NCI-H748 treated with DMSO at 0.1 percent for 48 hours (cell line): ENCODE measurements around the gene SPIRE2.
"Not testable (repeated sequence)": the region's sequence is repeated elsewhere in the genome, so short reads cannot be mapped to it uniquely, and the experiment has no call there.

ENCODE experiments used
- DNase-seq: peaks from one replicate; lab custom pipeline; 2025; lab: John Stamatoyannopoulos, UW

Gene SPIRE2, protein sequence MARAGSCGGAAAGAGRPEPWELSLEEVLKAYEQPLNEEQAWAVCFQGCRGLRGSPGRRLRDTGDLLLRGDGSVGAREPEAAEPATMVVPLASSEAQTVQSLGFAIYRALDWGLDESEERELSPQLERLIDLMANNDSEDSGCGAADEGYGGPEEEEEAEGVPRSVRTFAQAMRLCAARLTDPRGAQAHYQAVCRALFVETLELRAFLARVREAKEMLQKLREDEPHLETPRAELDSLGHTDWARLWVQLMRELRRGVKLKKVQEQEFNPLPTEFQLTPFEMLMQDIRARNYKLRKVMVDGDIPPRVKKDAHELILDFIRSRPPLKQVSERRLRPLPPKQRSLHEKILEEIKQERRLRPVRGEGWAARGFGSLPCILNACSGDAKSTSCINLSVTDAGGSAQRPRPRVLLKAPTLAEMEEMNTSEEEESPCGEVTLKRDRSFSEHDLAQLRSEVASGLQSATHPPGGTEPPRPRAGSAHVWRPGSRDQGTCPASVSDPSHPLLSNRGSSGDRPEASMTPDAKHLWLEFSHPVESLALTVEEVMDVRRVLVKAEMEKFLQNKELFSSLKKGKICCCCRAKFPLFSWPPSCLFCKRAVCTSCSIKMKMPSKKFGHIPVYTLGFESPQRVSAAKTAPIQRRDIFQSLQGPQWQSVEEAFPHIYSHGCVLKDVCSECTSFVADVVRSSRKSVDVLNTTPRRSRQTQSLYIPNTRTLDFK

DNA sequence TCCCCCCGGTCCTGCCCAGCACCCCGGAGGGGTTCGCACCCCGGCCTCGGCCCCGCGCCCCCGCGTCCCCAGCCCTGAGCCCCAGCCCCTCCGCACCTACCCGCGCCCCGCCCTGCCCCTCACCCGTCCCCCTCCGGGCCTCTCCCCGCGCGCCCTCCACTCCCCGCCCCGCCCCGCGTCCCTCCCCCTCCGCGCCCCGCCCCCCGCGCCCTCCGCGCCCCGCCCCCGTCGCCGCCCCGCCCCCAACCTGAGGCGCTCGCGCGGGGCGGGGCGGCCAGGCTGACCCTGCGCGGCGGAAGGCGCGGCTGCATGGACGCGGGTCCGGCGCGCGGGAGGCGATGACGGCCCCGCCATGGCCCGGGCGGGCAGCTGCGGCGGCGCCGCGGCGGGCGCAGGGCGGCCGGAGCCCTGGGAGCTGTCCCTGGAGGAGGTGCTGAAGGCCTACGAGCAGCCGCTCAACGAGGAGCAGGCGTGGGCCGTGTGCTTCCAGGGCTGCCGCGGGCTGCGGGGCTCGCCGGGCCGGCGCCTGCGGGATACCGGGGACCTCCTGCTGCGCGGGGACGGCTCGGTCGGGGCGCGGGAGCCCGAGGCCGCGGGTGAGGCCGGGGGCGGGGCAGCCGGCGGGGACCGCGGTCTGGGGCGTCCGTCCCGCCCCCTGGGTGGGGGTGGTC is at the start of gene SPIRE2:
Gene SPIRE2, plus strand, starts transcription at position 277 of the 671 bp plus-strand sequence. Its CDS starts 76 bp downstream, at position 353.
- no peak for DNase-seq

DNA sequence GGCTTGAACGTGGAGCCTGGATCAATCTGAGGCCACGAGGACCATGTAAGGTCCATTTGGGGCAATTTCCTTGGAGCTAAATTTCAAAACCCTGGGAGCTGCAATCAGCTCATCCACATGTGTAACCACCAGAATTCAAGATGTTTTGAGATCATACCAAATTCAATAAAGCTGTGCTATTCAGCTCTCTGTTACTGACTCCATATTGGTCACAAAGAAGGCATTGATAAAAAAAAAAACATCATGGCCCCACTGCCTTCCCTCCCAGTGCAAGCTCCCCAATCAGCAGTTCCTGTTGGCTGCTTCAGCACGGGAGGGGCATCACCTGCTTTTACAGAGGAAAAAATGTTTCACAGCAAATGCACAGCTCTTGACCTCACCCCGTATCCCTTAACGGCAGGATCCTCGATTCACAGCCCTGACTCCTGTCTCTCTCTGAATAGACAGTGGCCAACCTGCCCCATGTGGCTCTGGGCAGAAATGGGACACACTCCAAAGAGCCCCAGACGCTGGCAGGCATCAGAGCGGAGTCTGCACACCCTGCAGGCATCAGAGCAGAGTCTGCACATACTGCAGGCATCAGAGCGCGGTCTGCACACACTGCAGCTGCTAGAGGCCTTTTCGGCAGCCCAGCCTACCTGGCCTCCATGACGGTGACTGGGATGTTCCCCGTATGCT is 48.9 kb upstream of the SPIRE2 start:
- DNase-seq: no peak

DNA sequence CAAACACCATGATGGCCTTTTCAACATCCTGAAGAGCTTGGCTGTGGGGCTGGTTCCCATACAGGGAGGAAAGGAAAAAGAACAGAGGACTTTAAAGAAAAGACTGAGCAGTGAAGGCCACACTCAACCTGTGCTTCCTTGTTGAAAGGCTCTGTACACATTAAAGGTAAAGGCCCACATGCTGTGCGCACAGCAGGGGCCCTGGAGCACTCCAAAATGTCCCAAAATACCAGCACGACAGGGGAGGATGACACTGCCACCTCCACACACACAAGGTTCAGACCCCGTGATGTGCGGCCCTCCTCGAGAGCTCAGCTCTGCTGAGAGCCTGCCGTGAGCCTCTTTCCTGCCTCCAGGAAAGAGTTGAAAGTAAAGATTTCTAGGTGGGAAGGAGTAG is 48.4 kb upstream of the SPIRE2 start:
- DNase-seq: no peak

DNA sequence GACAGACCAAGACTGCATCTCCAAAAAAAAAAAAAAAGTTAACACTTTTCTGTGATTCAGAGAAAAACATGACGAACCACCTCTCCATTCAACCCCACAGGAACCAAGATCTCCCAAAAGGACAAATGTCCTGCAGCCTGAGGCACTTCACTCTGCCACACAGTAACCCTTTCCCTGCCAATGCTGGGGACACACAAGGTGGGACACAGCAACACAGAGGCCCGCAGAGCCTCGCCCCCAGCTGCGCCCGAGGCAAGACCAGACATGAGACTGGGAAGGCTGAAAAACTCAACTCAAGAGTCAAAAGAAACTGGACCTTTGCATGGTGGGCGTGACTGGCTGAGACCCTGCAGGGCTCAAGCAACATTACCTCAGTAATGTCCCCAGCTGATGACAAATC is 45.8 kb upstream of the SPIRE2 start:
- no peak for DNase-seq

DNA sequence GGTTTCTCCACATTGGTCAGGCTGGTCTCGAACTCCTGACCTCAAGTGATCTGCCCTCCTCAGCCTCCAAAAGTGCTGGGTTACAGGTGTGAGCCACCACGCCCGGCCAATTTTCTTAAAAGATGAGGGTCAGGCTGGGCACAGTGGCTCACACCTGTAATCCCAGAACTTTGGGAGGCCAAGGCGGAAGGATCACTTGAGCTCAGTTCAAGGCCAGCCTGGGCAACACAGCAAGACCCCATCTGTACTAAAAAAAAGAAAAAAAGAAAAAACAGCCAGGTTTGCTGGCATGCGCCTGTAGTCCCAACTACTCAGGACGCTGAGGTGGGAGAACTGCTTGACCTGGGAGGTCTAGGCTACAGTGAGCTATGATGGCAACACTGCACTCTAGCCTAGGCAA is 44.3 kb upstream of the SPIRE2 start:
- DNase-seq: not testable (repeated sequence)

DNA sequence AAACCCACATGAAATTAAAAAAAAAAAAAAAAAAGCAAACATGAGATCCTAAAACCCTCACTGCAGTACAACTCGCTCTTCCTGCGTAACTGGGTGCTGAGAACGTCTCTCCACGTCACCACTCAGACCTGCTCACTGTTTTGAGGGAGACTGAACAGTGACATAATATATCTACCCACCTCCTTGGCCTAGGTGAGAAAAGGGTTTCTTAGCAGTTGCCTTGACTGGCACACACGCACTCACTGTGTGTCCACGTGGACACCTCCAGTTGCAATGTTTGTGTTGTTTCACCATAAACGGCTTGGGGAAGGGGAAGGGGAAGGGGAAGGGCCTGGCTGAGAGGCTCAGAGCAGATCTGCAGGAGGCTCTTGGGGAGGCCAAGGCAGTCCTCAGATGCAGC is 43.9 kb upstream of the SPIRE2 start:
- DNase-seq: no peak

DNA sequence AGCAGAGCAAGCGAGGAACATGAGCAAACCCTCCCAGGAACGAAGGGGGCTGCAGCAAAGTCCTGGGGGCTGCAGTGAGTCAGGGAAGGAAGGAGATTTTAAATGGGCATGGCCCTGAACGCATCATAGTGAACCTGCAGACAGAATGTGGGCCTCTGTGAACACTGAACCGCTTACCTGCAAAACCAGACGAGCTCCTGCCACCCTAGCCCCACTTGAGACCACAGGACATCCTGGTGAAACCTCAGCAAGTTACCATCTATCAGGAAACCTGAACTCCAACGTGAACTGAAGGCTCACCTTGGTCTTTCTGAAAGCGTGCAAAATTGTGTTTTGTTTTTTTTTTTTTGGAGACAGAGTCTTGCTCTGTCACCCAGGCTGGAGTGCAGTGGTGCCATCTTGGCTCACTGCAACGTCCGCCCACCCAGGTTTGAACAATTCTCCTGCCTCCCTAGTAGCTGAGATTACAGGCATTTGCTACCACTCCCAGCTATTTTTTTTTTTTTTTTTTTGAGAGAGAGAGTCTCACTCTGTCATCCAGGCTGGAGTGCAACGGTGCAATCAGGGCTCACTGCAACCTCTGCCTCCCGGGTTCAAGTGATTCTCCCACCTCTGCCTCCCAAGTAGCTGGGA is 42.6 kb upstream of the SPIRE2 start:
- DNase-seq: no peak

DNA sequence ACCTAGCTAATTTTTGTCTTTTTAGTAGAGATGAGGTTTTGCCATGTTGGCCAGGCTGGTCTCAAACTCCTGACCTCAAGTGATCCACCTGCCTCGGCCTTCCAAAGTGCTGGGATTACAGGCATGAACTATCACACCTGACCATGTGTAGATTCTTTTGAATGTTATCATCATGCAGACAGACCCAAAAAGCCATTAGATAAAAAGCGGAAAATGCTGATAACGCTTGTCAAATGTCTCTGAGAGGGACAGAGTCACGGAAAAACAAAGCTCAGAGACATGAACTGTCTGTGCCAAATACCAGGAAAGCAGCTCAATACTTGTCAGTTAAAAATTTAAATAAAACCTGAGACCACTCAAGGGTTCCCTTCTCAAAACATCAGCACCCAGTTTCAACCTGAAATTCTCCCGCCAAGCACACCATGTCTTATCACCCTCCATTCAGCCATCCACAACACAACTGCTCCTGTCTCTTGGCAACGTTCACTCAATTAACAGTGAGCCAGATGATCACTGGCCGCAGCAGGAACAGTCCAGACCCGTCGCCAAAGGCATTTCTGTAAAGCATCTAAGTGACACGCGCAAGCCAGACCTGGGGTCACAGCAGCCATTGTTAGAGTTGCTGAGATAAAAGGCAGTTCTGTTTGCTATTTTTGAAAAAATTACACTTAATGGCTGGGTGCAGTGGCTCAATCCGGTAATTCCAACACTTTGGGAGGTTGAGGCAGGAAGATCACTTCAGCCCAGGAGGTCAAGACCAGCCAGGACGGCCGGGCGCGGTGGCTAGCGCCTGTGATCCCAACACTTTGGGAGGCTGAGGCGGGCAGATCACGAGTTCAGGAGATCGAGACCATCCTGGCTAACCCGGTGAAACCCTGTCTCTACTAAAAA is 41.6 kb upstream of the SPIRE2 start:
- DNase-seq: no peak

DNA sequence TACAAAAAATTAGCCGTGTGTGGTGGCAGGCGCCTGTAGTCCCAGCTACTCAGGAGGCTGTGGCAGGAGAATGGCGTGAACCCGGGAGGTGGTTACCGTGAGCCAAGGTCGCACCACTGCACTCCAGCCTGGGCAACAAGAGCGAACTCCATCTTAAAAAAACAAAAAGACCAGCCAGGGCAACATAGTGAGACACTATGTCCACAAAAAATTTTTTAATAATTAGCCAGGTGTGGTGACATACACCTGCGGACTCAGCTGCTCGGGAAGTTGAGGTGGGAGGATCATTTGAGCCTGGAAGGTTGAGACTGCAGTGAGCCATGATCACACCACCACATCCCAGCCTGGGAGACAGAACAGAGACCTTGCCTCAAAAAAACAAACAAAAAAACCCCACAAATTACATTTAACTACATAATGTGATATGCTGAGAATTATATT is 40.9 kb upstream of the SPIRE2 start:
- no peak for DNase-seq

DNA sequence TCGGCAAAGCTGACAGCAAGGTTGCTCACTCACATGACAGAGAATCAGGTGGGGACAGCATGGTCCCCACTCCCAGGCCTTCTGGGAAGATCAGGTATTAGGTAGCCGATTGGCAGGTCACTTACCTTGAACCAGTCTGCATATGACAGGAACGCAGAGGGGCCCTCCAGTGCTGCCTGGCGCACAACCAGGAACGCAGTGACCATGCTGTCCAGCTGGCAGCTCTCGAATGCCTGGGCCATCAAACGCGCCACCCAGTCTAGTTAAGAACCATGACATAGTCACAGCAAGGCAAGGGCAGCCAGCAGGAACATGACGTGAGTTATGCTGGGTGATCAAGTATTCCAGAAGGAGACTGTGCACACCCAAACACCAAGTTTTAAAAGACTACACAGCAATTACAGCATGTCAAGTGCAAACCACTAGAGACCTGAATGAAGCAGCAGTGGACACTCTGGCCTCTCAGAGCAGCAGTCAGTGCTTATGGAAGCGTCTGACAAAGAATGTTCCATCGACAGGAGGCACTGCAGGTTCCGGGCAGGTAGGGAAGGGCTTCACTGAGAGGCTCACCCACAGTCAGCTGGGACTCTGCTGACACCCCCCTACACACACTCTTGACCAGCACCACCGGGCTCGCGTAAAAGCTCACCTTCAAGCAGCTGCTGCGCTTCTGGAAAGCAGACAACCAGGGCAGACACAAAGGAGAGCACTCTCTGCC is 36.8 kb upstream of the SPIRE2 start:
- no peak for DNase-seq

DNA sequence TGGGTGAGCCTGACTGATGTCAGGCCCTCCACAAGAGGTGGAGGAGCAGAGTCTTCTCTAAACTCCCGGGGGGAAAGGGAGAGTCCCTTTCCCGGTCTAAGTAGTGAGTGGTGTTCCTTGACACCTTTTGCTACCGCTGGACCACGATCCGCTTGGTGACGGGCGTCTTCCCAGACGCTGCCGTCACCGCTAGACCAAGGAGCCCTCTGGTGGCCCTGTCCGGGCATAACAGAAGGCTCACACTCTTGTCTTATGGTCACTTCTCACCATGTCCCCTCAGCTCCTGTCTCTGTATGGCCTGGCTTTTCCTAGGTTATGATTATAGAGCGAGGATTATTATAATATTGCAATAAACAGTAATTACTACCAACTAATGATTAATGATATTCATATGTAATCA is 35.2 kb upstream of the SPIRE2 start:
- not testable (repeated sequence) for DNase-seq

DNA sequence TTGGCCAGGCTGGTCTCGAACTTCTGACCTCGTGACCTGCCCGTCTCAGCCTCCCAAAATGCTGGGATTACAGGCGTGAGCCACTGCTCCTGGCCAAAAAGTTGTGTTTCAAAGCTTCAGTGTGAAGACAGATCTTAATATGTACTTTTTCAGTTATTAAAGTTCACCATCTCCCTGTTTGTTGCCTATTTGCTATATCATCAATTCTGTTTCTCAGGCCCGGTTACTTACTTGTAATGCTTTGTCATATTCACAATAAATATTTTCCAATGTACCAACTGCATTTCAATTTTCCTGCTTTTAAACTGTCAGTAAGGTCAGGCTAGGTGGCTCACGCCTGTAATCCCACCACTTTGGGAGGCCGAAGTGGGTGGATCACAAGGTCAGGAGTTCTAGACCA is 34.3 kb upstream of the SPIRE2 start:
- DNase-seq: no peak

DNA sequence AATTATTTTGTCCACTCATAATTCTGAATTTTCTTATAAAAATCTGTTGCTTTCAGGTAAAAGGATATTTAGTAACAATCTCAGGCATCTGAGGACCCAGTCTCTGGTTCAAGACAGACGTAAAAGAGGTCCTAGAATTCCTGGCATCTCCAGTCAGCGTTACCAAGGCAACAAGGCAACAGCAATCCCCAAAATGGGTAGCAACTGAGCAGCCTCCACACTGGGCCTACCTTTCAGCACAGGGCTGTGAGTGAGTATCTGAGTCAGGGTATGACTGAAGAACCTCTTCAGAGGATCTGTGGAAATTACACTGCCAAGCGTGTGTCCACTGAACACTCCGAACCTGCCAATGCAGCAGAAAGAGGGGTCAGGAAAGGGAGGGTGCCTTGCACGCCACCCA is 32.6 kb upstream of the SPIRE2 start:
- DNase-seq: no peak

DNA sequence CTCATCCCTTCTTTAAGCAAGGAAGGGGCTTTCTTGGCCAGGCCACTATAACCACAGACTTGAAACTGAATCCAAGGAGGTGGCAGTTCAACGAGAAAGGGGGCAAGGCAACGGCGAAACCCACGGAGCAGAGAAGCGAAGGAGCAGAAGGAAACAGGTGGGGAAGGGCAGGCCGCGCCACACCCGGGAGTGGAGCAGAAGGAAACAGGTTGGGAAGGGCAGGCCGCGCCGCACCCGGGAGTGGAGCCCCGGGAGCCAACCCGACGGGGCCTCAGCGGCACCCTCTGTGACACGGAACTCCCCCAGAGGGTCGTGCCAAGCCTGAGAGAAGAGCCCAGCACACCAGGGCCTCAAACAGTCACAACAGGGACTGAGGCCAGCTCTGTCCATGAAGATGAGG is 32.2 kb upstream of the SPIRE2 start:
- DNase-seq: no peak

DNA sequence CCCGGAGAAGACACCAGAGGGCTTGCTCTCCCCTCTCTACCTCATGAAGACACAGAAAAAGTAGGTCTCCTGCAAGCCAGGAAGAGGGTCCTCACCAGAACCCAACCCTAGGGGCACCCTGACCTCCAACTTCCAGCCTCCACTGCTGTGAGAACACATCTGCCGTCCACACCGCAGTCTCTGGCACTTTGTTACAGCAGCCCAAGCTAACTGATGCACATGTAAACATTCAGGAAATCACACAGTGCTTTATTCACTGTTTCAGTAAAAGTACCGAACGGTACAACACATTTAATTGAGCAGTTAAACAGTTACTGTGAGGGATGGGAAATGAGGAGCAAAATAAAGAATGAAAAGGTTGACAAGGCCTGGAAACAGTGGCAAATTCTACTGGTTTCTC is 30.1 kb upstream of the SPIRE2 start:
- no peak for DNase-seq

DNA sequence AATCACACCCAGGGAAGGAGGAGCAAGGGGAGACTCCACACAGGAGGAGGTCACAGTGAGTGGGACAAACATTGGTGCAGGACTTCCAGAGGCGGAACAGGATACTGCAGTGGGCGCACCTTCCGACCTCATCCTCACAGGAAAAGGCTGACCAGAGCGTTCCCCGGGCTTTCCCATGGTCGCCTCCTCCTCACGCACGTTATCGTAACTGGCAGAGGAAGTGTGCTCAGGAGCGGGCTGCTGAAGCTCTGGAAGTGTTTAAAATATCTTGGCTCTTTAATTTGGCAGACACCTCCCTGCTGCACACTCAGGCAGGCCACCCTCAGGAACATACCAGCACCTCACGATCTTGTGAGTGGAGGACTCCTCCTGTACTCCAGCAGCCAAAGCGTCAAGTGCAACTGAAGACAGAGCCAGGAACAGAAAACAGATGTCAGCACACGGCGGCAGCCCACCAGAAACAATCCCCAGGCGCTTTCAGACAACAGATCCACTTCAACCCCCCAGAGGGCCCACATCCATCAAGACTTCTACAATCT is 29.4 kb upstream of the SPIRE2 start:
- no peak for DNase-seq

DNA sequence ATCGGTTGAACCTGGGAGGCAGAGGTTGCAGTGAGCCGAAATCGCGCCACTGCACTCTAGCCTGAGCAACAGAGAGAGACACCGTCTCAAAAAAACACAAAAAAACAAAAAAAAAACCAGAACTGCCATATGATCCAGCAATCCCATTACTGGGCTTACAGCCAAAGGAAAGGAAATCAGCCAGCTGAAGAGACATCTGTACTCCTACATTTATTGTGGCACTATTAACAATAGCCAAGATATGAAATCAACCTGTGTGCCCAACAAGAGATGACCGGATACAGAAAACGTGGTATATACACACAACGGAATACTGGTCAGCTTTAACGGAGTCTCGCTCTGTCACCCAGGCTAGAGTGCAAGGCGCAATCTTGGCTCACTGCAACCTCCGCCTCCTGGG is 26.5 kb upstream of the SPIRE2 start:
- DNase-seq: no peak

DNA sequence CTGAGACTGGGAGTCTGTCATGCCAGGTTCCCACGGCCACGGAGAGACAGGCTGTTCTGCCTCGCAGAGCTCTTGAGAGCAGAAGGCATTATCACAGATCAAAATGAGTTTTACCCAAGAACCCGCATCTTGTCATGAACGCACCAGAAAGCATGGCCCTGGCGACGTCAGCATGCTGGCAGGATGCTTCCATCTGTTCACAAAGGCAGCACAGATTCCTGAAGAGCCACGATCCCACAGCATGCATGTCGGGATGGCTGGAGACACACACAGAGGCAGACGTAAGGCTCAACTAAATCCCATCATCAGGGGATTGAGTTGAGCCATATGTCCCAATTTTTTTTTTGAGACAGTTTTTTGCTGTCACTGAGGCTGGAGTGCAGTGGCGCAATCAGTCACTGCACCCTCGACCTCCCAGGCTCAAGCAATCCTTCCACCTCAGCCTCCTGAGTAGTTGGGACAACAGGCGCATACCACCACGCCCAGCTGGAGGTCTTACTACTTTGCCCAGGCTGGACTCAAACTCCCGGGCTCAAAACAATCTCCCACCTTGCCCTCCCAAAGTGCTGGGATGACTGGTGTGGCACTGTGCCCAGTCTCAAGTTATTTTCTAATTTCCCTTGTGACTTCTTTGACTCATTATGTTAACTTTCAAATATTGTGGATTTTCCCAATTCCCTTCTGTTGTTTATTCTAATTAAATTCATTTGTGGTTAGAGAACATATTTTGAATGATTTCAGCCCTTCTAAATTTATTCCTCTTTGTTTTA is 23.0 kb upstream of the SPIRE2 start:
- DNase-seq: no peak

DNA sequence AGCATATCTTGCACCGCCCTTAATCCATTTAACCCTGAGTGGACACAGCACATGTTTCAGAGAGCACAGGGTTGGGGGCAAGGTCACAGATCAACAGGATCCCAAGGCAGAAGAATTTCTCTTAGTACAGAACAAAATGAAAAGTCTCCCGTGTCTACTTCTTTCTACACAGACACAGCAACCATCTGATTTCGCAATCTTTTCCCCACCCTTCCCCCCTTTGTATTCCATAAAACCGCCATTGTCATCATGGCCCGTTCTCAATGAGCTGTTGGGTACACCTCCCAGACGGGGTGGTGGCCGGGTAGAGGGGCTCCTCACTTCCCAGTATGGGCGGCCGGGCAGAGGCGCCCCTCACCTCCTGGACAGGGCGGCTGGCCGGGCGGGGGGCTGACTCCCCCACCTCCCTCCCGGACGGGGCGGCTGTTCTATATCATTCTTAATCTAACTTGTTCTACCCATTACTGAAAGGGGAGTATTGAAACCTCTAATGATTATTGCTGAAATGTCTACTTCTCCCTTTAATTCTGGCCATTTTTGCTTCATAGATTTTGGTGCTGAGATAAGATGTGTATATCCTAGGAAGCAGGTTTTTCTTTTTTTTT is 21.6 kb upstream of the SPIRE2 start:
- not testable (repeated sequence) for DNase-seq
